ENCODE measurements around the gene SLC8A1.

GRCh38 chr2:40455661-40456060, 3.8 kb upstream of the SLC8A1 start:
- TF ChIP-seq CTCF (IDR thresholded peaks at IDR 0.05) (no peak), POLR2A (IDR thresholded peaks at IDR 0.05) (peak in 1 of 2 donors; percentile 13)

Data from adrenal gland (tissue), 5 donors.